ENCODE measurements around the gene FOXO1.
A peak's percentile ranks its signal among the peaks of the same experiment; 100 is the strongest.

FOXO1 gene

DNA sequence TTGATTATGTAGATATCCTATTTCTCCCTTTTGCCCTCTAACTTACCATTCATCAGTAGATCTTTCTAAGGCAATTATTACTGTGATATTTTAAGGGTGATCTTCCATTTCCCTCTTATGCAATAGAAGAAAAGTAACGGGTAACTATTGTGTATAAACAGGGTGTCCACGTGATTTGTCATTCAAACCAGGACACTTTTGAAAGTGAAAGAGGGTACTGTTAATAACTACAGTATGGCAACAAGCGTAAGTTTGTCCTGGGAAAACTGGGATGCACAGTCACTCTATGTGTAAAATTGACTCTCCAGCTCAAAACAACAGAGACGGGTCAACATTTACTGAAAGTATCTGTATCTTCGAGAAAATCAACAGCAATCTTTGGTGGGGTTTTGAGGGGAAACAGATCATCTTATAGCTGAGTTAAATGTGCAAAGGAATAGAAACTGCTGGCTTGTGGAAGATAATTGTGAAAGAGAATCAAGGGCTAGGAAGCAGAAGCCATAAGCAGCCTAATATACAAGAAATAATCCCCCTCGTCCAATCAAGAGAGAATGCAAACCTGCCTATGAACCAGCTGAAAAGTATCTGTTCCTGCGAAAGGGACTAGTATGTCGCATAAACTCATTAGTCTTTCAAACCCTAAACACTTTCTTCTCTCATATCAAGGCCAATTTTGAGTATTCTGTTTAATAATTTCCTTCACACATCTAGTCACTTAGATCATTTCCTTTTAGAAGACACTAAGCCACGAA is 126.7 kb downstream of the FOXO1 start:
- no peak for DNase-seq

DNA sequence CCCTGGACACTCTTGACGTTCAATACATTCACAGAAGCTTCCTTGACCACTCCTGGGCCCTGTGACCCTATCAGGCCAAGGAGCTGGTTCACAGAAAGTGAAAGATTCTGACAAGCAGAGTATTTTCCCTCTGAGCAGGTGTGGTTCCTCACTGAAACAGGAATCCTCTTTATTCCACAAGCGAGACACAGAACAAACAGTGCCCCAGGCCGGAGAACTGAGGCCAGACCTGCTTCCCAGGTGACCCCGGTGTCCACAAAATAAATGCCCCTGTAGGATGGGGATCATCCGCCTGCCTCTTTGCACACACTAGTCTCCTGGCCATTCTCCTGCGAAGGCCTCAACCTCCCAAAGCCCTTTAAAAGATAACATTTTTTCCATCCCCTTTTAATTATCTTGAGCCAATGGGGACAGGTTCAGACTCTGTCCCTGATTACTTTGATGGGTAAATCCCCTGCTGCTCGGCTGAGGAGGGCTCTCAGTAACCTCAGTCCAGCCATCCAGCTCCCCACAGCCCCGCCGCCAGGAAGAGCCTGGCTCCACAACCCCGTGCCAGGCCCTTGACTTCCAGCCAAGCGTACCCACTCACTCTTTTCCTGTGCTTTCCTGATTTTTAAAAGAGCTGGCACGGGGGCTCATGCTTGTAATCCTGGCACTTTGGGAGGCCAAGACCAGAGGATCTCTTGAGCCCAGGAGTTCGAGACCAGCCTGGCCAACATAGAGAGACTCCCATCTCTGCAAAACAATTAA is 129.1 kb downstream of the FOXO1 start:
- DNase-seq: no peak

DNA sequence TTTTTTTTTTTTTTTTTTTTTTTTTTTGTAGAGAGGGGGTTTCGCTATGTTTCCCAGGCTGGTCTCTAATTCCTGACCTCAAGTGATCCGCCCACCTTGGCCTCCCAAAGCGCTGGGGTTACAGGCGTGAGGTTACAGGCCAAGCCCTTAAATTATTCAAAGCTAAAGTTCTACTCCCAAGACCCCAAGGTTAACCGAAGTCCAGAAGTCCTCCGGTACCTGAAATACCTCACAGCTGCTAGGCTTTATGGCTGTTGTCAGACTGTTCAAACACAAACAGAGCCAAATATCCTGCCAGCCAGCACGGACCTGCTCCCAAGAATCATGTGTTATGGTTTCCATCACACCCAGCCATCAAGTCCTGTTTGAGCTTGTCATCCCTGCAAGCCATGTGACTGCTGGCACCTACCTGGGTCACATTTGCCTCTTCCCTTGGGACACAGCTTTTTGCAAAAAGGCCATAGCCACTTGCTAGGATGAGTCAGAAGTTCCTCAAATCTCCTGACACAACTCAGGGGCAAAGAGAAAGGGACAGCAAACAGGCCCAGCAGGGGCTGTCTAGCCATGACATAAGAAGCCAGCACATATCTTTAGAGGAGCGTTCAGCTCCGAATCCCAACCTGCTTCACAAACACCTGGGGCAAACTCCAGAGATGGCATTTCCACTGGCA is 129.9 kb downstream of the FOXO1 start:
- DNase-seq: no peak

DNA sequence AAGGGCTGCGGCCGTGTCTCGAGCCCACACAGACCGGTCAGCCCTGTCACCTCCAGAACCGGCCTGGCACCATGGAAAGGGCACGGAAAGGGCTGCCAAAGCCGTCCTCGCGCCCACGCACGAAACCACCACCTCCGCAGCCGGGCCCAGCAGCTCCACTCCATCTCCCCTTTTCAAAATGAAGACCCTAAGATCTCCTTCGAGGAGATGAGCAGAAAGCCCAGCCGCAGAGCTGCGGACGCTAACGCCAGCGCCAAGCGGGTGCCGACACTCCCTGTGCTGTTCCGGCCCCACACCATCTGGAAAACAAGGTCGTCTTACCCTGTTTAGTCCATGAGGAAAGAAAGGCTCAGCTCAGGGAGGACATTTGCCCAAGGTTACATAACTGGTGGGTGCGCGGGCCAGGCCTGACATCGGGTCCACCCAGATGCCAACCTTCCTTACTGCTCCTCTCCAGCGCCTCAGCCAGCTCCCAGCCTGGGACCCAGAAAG is 131.1 kb downstream of the FOXO1 start:
- DNase-seq: no peak

DNA sequence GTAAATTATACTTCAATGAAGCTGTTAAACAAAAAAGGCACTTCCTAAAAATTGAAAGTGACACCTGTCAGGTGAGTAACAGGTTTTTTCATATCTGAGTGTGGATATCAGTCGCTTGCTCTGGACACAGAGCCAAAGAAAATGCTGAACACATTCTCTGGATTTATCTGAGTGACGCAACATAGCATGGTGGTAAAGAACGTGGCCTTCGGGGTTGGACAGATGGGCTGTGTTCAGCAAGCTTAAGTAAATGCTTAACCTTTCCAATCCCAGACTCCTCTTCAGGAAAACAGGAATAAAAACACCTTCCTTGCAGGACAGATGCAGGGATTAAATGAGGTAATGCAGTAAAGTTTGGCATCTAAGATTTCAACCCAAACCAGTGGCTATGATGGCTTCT is 132.0 kb downstream of the FOXO1 start:
- DNase-seq: no peak

DNA sequence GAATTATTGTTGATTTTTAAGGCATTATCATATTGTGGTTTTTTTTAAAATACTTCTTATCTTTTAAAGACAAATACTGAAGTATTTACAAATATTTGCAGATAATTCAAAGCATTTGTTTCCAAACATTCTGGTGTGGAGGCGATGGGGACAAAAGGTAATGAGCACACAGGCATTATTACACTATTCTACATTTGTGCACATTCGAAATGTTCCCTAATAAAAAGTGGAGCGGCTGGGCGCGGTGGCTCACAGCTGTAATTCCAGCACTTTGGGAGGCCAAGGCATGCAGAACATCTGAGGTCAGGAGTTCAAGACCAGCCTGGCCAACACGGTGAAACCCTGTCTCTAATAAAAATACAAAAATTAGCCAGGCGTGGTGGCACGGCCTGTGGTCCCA is 133.4 kb downstream of the FOXO1 start:
- no peak for DNase-seq

DNA sequence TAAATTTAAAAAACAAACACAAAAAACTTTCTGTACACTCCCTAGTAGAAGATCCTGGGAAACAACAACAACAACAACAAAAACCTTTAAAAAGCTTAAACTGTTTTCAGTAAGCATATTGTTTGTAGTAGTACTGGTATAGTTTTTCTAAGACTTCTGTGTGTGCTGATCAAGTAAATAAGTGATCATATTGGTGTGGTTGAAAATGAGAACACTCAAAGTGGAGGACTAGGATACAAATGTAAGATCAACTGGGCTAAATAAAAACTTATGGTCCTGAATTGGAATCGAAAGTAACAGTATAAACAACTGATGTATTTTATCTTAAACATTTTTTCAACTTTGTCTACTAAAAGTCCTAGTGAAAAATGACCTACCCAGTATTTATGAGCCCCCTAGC is 135.5 kb downstream of the FOXO1 start:
- no peak for DNase-seq

DNA sequence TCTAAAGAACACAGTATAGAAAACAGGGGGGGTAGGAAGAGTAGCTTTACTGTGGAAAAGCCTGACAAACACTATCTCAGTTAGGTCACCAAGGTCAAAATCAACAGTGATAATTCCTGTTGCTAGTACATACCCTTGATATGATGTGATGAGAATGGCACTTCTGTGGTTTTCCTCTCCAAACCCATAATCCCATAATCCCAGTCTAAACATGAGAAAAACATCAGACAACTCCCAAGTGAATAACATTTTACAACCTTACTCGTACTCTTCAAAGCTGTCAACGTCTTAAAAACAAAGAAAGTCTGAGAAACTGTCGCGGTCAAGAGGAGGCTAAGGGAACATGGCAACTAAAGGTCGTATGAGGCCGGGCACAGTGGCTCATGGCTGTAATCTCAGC is 137.6 kb downstream of the FOXO1 start:
- DNase-seq: no peak

DNA sequence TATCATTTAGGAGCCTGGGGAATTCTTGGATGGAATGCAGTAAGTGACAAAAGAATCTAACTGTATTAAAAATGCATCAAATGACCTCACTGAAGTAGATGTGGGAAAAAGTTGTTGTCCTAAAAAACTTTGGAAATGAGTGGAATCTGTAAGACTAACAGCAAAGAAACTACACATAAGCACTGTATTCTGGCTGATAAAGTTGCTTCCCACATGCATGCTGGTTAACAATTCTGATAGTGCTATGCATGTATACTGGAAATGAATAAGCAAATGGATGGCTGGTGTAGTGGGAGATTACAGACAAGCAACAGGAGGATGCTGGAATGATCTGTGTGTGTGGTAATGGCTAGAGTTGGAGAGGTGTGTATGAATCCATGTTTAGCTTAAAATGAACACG is 138.5 kb downstream of the FOXO1 start:
- no peak for DNase-seq

DNA sequence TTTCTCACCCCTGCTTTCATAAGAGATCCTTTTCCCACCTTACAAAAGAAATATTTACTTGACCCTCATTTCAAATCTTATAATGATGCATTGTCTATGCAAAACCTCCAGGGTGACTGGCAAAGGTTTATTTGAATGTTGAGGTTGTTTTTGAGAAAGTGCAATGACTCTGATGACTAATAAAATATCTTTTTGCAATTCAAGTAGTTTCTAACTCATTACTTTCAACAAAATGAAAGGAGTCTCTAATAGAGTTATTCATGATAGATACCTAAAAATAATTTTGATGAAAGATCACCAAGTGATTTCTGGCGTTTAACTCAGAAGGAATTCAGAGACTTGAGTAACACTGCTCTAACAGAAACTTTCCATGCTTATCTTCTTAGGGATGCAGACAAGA is 144.2 kb downstream of the FOXO1 start:
- no peak for DNase-seq

DNA sequence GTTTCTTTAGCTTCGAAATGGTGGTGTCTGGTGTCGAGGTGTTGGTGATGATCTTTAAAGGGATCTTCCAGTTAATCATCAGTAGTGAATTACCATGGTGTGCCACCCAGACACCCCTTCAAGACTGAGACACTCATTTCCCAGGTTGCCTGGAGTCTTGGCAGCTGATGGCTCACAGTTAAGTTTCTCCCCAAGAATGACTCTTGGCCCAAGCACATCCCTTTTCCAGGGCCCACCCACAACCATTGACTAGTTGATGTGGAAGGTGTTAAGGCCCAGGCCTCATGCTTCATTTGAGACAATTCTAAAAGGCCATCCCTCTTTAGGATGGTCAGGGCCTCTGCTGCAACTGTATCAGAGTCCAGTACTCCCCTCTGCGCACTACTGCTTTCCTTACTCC is 145.5 kb downstream of the FOXO1 start:
- no peak for DNase-seq

DNA sequence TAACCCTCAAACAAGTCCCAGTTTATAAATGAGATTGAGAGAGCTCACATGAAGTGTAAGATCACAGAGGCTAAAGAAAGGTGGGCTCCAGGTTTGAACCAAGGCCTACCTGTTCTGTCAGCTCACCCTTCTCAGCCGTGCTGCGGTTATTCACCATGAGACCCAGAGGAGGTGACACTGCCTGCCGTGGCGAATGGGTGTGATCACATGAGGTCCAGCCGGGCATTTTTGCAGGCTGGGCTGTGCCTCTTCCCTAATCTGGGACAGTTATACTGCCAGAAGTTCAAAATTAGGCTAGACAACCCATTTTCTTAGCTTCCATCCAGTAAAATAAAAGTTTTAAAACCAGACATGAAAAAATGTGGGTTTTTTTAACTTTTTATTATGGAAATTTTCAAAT is 146.8 kb downstream of the FOXO1 start:
- DNase-seq: no peak

DNA sequence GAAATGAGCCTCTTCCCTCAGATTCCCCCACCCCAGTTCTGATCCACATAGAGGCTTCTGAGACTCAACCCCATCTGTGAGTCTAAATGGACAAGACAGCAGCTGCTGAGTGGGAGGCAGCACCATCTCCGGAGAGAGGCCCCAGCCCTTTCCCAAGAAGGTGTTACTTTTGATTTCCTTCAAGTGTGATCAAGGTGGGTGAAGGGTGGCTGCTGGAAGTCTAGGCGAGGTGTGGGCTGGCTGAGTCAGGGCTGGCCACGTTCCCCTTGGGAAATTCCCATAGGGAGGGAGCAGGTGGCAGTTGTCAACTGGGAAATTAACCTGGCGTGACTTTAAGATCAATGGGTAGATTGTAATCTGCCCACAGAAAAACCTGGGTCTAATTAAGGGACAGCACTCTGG is 148.0 kb downstream of the FOXO1 start:
- peak; percentile 53 for DNase-seq

DNA sequence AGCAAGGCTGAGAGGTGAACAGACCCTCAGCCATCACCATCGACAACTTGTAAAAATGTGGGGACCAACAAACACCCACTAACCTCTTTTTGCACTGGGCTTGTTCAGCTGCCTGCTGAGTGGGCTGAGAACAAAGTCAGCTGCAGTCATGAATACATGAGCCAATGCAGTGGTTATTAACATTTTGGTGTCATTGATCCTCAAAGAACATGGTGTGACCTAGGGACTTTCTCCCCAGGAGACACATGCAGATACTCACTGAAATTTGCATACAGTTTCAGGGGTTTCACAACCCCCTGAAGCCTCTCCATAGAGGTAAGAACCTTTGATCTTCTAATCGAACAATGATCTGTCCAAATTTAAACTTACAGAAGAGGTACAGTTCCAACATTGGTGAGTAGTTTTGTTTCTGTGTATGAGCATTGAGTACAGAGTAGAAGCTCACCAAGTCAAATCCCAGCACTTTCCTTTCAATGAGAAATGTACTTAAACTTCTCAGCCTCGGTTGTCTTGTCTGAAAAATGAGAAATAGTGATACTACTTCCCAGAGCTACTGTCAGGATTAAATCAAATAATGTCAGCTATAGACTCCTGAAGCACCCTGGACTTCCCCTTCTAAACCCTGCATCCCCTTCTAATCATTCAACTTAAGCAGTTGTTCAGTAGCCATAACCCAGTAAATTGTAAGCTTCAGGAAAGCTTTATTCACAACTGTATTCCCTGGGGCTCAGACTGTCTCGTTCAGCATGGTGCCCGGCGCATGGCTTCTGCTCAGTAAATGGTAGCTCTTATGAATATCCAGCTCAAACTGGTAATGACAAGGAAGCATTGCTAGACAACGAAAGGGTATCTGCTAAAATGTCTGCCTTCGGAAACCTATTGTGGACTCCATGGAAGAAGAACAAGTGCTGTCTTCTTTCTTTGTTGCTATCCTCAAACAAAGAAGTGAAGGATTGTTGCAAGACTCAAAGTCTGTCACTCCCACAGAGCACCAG is 148.7 kb downstream of the FOXO1 start:
- DNase-seq: no peak

DNA sequence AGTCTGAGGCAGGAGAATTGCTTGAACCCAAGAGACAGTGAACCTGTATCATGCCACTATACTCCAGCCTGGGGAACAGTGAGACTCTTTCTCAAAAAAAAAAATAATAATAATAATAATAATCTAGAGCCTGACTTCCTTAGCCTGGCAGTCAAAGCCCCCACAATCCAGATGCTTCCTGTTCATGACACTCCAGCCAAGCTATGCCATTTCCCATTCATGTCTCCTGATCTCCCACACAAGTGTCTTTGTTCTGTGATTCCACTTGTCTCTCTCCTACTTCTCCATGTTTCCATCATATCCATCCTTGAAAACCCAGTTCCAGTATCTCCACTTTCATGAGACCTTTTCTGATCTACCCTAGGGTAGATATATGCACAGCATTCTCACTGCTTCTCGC is 150.7 kb downstream of the FOXO1 start:
- DNase-seq: no peak

DNA sequence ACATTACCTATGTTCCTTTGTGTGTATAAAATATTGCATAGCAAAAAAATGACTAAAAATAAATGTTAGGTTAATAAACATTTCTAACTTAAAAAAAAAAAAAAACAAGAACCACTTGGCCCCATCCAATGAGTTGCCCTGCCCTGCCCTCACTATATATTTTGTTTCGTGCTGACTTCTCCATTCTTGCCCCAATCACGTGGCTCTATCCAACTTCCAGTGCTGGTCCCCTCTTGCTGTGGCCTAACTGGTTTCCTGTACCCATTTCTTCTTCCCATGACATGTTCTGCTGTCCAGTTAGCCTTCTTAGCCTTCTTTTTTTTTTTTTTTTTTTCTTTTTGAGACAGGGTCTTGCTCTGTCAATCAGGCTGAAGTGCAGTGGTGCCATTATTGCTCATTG is 151.6 kb downstream of the FOXO1 start:
- DNase-seq: no peak

DNA sequence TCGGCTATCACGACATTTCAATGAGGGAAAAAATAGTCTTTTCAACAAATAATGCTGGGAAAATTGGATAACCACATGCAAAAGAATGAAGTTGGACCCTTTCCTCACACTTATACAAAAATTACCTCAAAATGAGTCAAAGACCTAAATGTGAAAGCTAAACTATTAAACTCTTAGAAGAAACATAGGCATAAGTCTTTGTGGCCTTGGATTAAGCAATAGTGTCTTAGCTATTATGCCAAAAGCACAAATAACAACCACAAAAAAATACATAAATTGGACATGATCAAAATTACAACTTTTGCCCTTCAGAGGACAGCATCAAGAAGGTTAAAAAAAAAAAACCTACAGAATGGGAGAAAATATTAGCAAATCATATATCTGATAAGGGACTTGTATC is 156.6 kb downstream of the FOXO1 start:
- DNase-seq: no peak

DNA sequence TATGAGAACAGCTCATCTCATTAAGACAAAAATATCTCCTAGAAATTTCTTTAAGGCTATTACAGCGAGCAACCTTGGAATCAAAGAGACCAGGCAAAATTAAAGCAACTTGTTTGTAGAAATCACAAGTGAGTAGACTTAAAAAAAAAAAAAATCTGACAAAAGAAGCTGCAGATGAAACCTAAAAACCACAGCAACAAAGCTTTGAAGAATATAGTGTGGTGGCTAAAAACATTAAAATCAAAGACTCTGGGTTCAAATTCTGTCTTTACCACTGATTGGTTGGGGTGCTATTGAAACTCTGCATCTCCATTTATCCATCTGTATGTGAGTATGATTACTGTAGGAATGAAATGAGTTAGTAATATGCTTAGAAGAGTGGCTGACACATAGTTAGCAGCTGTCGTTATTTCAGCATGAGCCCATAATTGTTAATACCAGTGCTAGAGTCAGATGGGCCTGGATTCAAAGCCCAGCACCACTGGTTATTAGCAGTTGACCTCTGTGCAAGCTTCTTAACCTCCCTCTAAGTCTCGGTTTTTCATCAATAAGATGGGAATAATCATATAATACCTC is 157.6 kb downstream of the FOXO1 start:
- DNase-seq: no peak

DNA sequence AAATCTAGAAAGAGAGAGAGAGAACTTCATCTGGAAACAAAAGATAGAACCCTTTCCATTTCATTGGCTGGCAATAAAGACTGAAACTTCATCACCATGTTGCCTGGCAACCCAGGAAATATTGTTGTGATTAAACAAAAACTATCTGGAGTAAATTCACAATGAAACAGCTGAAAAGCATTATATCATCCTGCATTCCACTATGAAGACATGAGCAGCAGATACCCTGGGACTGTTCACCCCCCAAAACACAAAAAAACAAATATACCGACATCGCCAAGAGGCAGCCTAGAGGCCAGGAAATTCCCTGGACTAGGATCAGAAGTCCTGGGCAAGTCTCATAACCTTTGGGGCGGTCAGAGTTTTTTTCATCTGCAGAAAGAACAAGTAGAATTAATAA is 158.3 kb downstream of the FOXO1 start:
- peak; percentile 53 for DNase-seq

DNA sequence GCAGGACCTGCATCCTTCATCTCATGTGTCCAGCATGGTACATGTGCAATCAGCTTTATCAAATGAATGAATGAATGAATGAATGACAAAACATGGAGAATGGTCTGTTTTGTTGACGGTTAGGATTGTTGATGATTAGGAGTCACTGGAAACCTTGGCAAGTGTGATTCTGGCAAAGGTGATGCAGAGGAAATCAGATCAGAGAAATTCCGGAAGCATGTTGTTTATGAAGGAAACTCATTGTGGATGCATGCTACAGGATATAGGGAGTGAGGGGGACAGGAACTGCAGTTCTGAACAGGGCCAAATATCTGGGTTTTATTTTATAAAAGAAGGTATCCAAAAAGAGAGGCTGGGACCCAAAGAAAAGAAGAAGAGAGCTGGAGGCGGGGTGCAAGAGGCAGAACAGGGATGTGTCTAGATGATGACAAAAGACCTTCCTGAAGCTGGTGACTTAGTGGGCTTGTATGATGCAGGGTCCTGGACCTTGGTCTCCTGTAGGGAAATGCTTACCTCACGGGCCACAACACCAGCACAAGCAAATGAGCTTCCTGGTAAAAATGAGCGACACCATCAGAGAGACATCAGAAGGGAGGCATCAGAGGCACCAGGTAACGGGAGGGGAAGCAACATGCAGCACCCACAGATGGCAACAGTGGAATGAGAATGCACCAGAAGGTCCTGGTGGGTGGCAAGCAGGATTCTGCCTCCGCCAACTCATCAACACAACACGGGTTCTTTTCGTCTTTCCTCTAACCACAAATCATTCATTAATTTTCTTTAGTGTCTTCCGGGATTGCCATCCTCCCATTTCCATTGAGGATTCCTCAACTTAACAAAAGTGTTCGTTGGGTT is 159.6 kb downstream of the FOXO1 start:
- no peak for DNase-seq
